ENCODE measurements around the gene ADARB1. TPM values are rescaled to one million over a fixed set of nuclear protein-coding genes. Genes with fewer than 3 reads are reported as not detected.

The ADARB1 gene
- total and polyA plus RNA-seq, 2 experiments from 2014 or later = 4.8 to 14.8 TPM

DNA sequence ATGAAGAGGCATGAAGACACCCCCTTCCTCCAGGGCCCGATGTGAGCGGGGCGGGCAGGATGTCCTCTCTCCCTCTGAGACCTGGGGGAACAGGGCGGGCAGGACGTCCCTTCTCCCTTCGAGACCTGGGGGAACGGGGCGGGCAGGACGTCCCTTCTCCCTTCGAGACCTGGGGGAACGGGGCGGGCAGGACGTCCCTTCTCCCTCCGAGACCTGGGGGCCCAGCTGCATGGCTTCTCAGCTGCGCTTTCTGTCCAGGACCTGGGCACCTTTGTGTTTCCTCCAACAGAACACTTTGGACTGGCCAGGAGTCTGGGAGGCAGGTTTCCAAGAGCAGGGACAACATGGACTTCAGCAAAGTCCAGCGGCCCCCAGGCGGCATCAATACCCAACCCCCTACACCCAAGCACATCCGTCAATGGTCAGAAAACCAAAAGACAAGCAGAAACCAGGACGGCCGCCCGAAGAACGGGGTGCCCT is 30.8 kb upstream of the ADARB1 start:
- ATAC-seq (no peak), DNase-seq (ENCODE audit: low spot score) (no peak)
- Histone ChIP-seq H3K4me3 (no peak overlapping the region), H3K4me1 (ENCODE audit: insufficient read depth) (no peaks in the 10 kb centered on the region), H3K27ac (ENCODE audit: low read depth) (no peak overlapping the region), H3K9me2 (ENCODE audit: insufficient read depth) (no peaks in the 10 kb centered on the region), H3K4me2 (no peak overlapping the region), H2AFZ (no peak overlapping the region), H3K27me3 (ENCODE audit: insufficient read depth) (no peaks in the 10 kb centered on the region), H4K20me1 (replicated peaks; ENCODE audit: insufficient read depth) (no peaks in the 10 kb centered on the region), H3K79me2 (replicated peaks; ENCODE audit: insufficient read depth) (no peaks in the 10 kb centered on the region), H3K36me3 (ENCODE audit: insufficient read depth) (no peaks in the 10 kb centered on the region), H3F3A (replicated peaks; ENCODE audit: low read depth) (no peaks in the 10 kb centered on the region)
- TF ChIP-seq EZH2 (IDR thresholded peaks at IDR 0.05; ENCODE audit: low read depth, unreplicated experiment) = no peak
- no peak for TF ChIP-seq EZH2phosphoT487 (IDR thresholded peaks at IDR 0.05; ENCODE audit: unreplicated experiment)
- TF ChIP-seq CREB1 (CRISPR knock-in tag; IDR thresholded peaks at IDR 0.05; ENCODE audit: low read depth) = no peak
- TF ChIP-seq, protein P1, sequence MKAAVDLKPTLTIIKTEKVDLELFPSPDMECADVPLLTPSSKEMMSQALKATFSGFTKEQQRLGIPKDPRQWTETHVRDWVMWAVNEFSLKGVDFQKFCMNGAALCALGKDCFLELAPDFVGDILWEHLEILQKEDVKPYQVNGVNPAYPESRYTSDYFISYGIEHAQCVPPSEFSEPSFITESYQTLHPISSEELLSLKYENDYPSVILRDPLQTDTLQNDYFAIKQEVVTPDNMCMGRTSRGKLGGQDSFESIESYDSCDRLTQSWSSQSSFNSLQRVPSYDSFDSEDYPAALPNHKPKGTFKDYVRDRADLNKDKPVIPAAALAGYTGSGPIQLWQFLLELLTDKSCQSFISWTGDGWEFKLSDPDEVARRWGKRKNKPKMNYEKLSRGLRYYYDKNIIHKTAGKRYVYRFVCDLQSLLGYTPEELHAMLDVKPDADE (IDR thresholded peaks at IDR 0.05) = no peak
- no peak for TF ChIP-seq ZNF114 (CRISPR knock-in tag; IDR thresholded peaks at IDR 0.05)
- no peak for TF ChIP-seq POLR2AphosphoS5 (IDR thresholded peaks at IDR 0.05; ENCODE audit: low read depth)
- TF ChIP-seq, protein P2, sequence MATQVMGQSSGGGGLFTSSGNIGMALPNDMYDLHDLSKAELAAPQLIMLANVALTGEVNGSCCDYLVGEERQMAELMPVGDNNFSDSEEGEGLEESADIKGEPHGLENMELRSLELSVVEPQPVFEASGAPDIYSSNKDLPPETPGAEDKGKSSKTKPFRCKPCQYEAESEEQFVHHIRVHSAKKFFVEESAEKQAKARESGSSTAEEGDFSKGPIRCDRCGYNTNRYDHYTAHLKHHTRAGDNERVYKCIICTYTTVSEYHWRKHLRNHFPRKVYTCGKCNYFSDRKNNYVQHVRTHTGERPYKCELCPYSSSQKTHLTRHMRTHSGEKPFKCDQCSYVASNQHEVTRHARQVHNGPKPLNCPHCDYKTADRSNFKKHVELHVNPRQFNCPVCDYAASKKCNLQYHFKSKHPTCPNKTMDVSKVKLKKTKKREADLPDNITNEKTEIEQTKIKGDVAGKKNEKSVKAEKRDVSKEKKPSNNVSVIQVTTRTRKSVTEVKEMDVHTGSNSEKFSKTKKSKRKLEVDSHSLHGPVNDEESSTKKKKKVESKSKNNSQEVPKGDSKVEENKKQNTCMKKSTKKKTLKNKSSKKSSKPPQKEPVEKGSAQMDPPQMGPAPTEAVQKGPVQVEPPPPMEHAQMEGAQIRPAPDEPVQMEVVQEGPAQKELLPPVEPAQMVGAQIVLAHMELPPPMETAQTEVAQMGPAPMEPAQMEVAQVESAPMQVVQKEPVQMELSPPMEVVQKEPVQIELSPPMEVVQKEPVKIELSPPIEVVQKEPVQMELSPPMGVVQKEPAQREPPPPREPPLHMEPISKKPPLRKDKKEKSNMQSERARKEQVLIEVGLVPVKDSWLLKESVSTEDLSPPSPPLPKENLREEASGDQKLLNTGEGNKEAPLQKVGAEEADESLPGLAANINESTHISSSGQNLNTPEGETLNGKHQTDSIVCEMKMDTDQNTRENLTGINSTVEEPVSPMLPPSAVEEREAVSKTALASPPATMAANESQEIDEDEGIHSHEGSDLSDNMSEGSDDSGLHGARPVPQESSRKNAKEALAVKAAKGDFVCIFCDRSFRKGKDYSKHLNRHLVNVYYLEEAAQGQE (IDR thresholded peaks at IDR 0.05; ENCODE audit: unreplicated experiment) = no peak
- TF ChIP-seq NANOG (IDR thresholded peaks at IDR 0.05; ENCODE audit: borderline replicate concordance) = no peak
- no peak for TF ChIP-seq ZNF331 (CRISPR knock-in tag; IDR thresholded peaks at IDR 0.05; ENCODE audit: low read depth)
- no peak for TF ChIP-seq JUNB (IDR thresholded peaks at IDR 0.05; ENCODE audit: unreplicated experiment)
- TF ChIP-seq, protein P3, sequence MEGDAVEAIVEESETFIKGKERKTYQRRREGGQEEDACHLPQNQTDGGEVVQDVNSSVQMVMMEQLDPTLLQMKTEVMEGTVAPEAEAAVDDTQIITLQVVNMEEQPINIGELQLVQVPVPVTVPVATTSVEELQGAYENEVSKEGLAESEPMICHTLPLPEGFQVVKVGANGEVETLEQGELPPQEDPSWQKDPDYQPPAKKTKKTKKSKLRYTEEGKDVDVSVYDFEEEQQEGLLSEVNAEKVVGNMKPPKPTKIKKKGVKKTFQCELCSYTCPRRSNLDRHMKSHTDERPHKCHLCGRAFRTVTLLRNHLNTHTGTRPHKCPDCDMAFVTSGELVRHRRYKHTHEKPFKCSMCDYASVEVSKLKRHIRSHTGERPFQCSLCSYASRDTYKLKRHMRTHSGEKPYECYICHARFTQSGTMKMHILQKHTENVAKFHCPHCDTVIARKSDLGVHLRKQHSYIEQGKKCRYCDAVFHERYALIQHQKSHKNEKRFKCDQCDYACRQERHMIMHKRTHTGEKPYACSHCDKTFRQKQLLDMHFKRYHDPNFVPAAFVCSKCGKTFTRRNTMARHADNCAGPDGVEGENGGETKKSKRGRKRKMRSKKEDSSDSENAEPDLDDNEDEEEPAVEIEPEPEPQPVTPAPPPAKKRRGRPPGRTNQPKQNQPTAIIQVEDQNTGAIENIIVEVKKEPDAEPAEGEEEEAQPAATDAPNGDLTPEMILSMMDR (conservative IDR thresholded peaks at IDR 0.05; ENCODE audit: low read depth in 2 of 2) = no peak
- TF ChIP-seq, protein P4, sequence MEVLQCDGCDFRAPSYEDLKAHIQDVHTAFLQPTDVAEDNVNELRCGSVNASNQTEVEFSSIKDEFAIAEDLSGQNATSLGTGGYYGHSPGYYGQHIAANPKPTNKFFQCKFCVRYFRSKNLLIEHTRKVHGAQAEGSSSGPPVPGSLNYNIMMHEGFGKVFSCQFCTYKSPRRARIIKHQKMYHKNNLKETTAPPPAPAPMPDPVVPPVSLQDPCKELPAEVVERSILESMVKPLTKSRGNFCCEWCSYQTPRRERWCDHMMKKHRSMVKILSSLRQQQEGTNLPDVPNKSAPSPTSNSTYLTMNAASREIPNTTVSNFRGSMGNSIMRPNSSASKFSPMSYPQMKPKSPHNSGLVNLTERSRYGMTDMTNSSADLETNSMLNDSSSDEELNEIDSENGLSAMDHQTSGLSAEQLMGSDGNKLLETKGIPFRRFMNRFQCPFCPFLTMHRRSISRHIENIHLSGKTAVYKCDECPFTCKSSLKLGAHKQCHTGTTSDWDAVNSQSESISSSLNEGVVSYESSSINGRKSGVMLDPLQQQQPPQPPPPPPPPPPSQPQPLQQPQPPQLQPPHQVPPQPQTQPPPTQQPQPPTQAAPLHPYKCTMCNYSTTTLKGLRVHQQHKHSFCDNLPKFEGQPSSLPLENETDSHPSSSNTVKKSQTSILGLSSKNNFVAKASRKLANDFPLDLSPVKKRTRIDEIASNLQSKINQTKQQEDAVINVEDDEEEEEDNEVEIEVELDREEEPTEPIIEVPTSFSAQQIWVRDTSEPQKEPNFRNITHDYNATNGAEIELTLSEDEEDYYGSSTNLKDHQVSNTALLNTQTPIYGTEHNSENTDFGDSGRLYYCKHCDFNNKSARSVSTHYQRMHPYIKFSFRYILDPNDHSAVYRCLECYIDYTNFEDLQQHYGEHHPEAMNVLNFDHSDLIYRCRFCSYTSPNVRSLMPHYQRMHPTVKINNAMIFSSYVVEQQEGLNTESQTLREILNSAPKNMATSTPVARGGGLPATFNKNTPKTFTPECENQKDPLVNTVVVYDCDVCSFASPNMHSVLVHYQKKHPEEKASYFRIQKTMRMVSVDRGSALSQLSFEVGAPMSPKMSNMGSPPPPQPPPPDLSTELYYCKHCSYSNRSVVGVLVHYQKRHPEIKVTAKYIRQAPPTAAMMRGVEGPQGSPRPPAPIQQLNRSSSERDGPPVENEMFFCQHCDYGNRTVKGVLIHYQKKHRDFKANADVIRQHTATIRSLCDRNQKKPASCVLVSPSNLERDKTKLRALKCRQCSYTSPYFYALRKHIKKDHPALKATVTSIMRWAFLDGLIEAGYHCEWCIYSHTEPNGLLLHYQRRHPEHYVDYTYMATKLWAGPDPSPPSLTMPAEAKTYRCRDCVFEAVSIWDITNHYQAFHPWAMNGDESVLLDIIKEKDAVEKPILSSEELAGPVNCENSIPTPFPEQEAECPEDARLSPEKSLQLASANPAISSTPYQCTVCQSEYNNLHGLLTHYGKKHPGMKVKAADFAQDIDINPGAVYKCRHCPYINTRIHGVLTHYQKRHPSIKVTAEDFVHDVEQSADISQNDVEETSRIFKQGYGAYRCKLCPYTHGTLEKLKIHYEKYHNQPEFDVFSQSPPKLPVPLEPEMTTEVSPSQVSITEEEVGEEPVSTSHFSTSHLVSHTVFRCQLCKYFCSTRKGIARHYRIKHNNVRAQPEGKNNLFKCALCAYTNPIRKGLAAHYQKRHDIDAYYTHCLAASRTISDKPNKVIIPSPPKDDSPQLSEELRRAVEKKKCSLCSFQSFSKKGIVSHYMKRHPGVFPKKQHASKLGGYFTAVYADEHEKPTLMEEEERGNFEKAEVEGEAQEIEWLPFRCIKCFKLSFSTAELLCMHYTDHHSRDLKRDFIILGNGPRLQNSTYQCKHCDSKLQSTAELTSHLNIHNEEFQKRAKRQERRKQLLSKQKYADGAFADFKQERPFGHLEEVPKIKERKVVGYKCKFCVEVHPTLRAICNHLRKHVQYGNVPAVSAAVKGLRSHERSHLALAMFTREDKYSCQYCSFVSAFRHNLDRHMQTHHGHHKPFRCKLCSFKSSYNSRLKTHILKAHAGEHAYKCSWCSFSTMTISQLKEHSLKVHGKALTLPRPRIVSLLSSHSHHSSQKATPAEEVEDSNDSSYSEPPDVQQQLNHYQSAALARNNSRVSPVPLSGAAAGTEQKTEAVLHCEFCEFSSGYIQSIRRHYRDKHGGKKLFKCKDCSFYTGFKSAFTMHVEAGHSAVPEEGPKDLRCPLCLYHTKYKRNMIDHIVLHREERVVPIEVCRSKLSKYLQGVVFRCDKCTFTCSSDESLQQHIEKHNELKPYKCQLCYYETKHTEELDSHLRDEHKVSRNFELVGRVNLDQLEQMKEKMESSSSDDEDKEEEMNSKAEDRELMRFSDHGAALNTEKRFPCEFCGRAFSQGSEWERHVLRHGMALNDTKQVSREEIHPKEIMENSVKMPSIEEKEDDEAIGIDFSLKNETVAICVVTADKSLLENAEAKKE (CRISPR knock-in tag; IDR thresholded peaks at IDR 0.05) = no peak
- no peaks in the 10 kb centered on the region for H3K27me3 Mint-ChIP-seq (ENCODE audit: insufficient read depth, low read depth, poor library complexity)
- peaks cover 11% of the 10 kb centered on the region for H3K9me3 Mint-ChIP-seq
- peaks cover 2% of the 10 kb centered on the region; the same call in 1 of the 3 replicates for H3K4me1 Mint-ChIP-seq
- H3K27ac Mint-ChIP-seq = no peak overlapping the region
- no peaks in the 10 kb centered on the region; the same call in 2 of the 3 replicates for H3K36me3 Mint-ChIP-seq (ENCODE audit: low read depth)
- no peak overlapping the region for H3K4me3 Mint-ChIP-seq
